ENCODE results near the gene FNBP1. TPM values are rescaled to one million over a fixed set of nuclear protein-coding genes. Genes with fewer than 3 reads are reported as not detected.

FNBP1 gene
- total RNA-seq, 1 donor from 2014 or later, result 50.0 TPM

DNA sequence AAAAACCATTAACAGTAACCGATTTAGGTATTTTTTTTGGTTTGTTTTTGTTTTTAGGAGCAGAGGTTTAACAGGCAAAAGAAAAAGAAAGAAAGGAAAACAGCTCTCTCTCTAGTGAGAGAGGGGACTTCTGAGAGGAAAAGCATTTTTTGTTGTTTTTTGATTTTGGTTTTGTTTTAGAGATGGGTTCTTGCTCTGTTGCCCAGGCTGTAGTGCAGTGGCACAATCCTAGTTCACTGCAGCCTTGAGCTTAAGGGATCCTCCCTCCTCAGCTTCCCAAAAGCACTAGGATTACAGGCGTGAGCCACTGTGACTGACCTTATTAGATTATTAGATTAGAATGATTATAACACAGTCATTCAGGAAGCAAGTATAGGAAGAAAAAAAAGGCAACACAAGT, 197.6 kb downstream of the FNBP1 start:
- H3K4me1 ChIP-seq, result no peaks in the 10 kb centered on the region
- H3K9me3 ChIP-seq, result no peaks in the 10 kb centered on the region
- ATAC-seq (no peak), DNase-seq (no peak)
- intact Hi-C loops (cut with DNase I), result loop anchor here (5.0 kb wide), 1 partner anchor 443 kb away; no protein-coding TSS in a partner anchor
- TF ChIP-seq, protein P1, sequence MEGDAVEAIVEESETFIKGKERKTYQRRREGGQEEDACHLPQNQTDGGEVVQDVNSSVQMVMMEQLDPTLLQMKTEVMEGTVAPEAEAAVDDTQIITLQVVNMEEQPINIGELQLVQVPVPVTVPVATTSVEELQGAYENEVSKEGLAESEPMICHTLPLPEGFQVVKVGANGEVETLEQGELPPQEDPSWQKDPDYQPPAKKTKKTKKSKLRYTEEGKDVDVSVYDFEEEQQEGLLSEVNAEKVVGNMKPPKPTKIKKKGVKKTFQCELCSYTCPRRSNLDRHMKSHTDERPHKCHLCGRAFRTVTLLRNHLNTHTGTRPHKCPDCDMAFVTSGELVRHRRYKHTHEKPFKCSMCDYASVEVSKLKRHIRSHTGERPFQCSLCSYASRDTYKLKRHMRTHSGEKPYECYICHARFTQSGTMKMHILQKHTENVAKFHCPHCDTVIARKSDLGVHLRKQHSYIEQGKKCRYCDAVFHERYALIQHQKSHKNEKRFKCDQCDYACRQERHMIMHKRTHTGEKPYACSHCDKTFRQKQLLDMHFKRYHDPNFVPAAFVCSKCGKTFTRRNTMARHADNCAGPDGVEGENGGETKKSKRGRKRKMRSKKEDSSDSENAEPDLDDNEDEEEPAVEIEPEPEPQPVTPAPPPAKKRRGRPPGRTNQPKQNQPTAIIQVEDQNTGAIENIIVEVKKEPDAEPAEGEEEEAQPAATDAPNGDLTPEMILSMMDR (IDR thresholded peaks at IDR 0.05), result no peak
- peaks cover 6% of the 10 kb centered on the region for H3K36me3 ChIP-seq
- H3K4me3 ChIP-seq, result no peak overlapping the region
- no peak overlapping the region for H3K27ac ChIP-seq
- no peaks in the 10 kb centered on the region for H3K27me3 ChIP-seq

DNA sequence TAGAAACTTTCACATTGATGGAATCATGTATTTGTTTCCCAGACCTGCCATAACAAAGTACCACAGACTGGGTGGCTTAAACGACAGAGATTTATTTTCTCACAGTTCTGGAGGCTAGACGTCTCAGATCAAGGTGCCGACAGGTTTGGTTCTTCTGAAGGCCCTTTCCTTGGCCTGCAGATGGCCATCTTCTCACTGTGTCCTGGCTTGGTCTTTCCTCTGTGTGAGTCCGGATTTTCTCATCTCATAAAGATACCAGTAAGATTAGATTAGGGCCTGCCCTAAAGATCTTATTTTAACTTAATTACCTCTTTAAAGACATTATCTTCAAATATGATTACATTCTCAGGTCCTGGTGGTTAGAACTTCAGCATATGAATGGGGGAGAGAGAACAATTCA, 201.9 kb downstream of the FNBP1 start:
- intact Hi-C loops (cut with DNase I), result no loop called here
- Histone ChIP-seq H3K27ac (no peak overlapping the region), H3K27me3 (no peaks in the 10 kb centered on the region), H3K4me1 (peaks cover 9% of the 10 kb centered on the region), H3K4me3 (no peak overlapping the region), H3K36me3 (no peaks in the 10 kb centered on the region), H3K9me3 (no peaks in the 10 kb centered on the region)
- ATAC-seq, result no peak
- DNase-seq, result no peak
- TF ChIP-seq, protein P1 (IDR thresholded peaks at IDR 0.05), result no peak

DNA sequence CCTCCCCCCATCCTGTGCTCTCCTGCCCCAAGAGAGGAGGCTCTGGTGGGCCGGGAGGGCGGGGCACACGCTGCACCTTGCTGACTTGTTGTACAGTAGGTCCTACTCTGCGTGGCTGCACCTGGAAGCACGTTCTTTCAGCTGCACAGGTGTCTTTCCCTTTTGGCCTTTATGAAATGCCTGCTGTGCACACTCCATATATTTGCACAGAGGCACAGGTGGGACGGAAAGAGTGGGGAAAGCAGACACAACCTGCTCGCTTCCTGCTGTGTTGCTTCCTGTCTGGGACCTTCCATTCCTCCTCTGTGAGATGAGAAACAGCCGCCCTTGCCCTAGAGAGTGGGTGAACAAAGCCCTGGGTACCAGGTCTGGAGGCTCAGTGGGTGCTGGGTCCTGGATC, 203.0 kb downstream of the FNBP1 start:
- Histone ChIP-seq H3K36me3 (no peaks in the 10 kb centered on the region), H3K9me3 (no peaks in the 10 kb centered on the region), H3K4me3 (no peak overlapping the region), H3K27ac (no peak overlapping the region), H3K4me1 (peaks cover 12% of the 10 kb centered on the region), H3K27me3 (no peaks in the 10 kb centered on the region)
- TF ChIP-seq, protein P1 (IDR thresholded peaks at IDR 0.05), result no peak
- DNase-seq (no peak), ATAC-seq (no peak)
- intact Hi-C loops (cut with DNase I), result no loop called here

DNA sequence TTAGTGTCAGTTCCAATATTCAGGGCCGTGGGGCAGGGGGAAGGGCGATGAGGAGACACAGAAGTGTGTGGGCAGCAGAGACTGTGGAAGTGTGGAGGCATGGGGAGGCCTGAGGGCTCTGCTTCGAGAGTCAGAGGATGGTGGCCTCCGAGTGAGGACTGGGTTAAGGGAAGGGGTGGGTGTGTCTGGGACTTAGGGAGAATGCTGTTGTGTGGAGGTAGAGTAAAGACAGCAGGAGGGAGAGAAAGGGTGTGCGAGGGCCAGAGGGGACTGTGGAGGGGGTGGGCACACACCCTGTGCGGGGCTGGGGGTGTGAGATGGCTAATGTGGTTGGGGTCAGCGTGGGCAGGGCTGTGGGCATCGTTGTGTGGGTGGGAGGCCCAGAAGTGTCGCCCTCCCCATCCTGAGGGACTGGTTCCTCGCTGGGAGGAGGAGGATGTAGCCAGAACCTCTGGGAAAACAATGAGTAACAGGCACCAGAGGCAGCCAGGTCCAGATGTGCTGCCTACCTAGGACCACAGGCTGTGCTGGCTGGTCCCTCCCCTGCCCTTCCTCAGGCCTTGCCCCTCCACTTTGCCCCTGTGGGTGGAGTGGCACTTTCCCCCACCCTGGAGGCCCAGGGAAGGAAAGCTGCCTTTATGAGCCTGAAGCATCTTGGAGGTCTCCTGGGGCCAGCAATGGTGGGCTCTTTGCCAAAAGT, 203.5 kb downstream of the FNBP1 start:
- no peaks in the 10 kb centered on the region for H3K27me3 ChIP-seq
- ATAC-seq, result no peak
- TF ChIP-seq, protein P1 (IDR thresholded peaks at IDR 0.05), result no peak

DNA sequence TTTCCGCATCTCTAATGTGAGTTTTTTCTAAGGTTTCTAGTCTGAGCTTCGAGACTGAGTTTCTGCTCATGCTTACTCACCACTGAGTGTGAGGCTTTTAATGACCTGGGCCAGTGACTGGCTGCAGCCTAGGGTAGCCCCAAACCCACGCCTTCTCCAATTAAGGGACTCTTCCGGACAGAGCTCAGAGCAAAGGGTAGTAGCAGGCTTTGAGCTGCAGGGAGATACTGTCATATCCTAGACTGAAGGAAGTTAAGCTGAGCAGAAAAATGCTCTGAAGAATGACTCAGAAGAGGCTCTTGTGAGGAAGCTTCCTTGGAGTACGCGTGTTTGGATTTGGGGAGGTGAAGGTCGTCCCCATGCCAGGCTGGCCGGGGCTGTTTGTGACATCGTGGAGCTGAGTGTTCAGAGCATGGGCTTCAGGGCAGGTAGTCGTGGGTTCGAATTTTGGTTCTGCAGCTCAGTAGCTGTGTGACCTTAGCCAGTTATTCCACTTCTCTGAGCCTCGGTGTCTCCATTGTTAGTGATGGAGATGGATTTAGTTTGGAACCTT, 204.2 kb downstream of the FNBP1 start:
- peaks cover 17% of the 10 kb centered on the region for H3K4me1 ChIP-seq
- intact Hi-C loops (cut with DNase I), result no loop called here
- no peak overlapping the region for H3K27ac ChIP-seq
- no peaks in the 10 kb centered on the region for H3K27me3 ChIP-seq
- no peak for ATAC-seq
- DNase-seq, result no peak
- H3K4me3 ChIP-seq, result no peak overlapping the region
- no peaks in the 10 kb centered on the region for H3K9me3 ChIP-seq
- H3K36me3 ChIP-seq, result no peaks in the 10 kb centered on the region
- TF ChIP-seq, protein P1 (IDR thresholded peaks at IDR 0.05), result no peak

More for the DNA sequence above, 203.5 kb downstream of the FNBP1 start:
- Histone ChIP-seq H3K36me3 (no peaks in the 10 kb centered on the region), H3K4me1 (peaks cover 12% of the 10 kb centered on the region), H3K4me3 (no peak overlapping the region), H3K27ac (no peak overlapping the region), H3K9me3 (no peaks in the 10 kb centered on the region)
- DNase-seq, result no peak
- intact Hi-C loops (cut with DNase I), result no loop called here

Small RNAs within 50 kb of the gene (microRNA-seq; reads per million reads assigned to microRNA genes)
- gene MIR6855 (ENCODE audit: borderline microRNAs expressed), result not detected

Other genes starting within 250 kb of the FNBP1 start
- 26.0 TPM for gene TOR1B, start 240.0 kb downstream of the FNBP1 start, total RNA-seq
- gene TOR1A, start 219.1 kb downstream of the FNBP1 start, total RNA-seq, result 35.5 TPM
- gene C9orf78, start 207.9 kb downstream of the FNBP1 start, total RNA-seq, result 36.6 TPM
- gene USP20, start 207.7 kb downstream of the FNBP1 start, total RNA-seq, result 21.4 TPM
- gene GPR107, start 10.7 kb upstream of the FNBP1 start, total RNA-seq, result 39.3 TPM
- gene NCS1, start 129.2 kb upstream of the FNBP1 start, total RNA-seq, result 5.7 TPM
- gene HMCN2, start 222.6 kb upstream of the FNBP1 start, total RNA-seq, result 7.8 TPM

All from upper lobe of right lung (tissue), 1 donor.